Cortex of kidney (tissue), 1 donor: ENCODE measurements around the gene UBL5.
"Not testable (repeated sequence)": the region's sequence is repeated elsewhere in the genome, so short reads cannot be mapped to it uniquely, and the experiment has no call there.

Experiments
- DNase-seq: peaks from one replicate; lab custom pipeline; 2025; lab: John Stamatoyannopoulos, UW

UBL5 gene

GRCh38 chr19:9818175-9818733, 9.5 kb upstream of the UBL5 start:
- DNase-seq = no peak

GRCh38 chr19:9818734-9819595, 8.8 kb upstream of the UBL5 start, which contains the start of gene FBXL12:
FBXL12 (minus strand) TSS chr19:9819079; CDS start chr19:9818813, 266 bp downstream.
- peak; percentile 93 for DNase-seq

- DNase-seq = no peak
Observed at GRCh38 chr19:9819596-9819909, 8.2 kb upstream of the UBL5 start.

DNA sequence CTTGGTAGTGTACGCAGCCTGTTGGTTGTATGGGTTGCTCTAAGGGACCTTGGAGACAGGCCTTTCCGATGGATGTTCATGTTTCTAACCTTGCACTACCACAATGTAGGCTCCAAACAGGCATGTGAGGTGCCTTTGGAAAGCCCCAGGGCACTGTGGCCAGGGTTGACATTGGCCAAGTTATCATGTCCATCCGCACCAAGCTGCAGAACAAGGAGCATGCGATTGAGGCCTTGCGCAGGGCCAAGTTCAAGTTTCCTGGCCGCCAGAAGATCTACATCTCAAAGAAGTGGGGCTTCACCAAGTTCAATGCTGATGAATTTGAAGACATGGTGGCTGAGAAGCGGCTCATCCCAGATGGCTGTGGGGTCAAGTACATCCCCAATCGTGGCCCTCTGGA, 7.7 kb upstream of the UBL5 start:
- not testable (repeated sequence) for DNase-seq

DNA sequence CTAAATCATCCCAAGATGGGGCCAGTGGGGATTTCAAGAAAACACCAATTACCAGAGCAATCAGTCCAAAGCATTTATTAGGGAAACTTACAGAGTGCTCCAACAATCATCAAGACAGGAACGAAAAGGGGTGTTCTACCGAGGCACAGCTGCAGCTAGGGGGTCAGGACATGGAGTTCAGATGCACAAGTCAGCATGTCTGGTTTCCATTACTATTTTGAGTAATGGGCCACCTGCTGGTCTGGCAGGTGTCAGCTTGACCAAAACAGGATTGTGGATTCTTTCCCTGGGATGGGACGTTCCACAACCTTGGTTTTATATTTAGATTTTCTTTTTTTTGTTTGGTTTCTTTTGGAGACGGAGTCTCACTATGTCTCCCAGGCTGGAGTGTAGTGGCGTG, 3.9 kb upstream of the UBL5 start:
- no peak for DNase-seq

- no peak for DNase-seq
Observed at GRCh38 chr19:9828551-9829063, 889 bp downstream of the UBL5 start.

- DNase-seq = no peak
Observed at GRCh38 chr19:9834307-9834725, 6.6 kb downstream of the UBL5 start.

GRCh38 chr19:9834726-9835506, 7.2 kb downstream of the UBL5 start, which contains the start of gene PIN1:
PIN1 (plus strand) TSS chr19:9835318; CDS start chr19:9835345, 27 bp downstream.
- peak; percentile 80 for DNase-seq

- DNase-seq = no peak
Observed at GRCh38 chr19:9835507-9835949, 7.8 kb downstream of the UBL5 start.

DNA sequence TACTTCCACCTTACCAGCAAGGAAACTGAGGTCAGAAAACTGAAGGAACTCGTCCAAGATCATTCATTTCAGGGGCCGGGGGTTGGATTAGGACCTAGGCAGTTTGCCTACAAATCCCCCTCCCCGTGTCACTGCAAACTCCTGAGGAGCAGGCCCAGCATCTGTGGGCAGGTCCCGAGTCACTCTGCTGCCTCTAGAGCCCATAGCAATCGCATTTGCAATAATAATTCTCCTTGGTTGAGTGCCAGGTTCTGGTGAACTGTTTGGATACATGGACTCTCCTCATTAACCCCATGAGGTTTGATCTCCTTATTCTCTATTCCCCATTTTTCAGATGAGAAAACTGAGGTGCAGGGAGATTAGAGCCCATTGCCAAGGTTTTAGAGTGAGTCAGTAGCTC, 8.3 kb downstream of the UBL5 start:
- DNase-seq = no peak

DNA sequence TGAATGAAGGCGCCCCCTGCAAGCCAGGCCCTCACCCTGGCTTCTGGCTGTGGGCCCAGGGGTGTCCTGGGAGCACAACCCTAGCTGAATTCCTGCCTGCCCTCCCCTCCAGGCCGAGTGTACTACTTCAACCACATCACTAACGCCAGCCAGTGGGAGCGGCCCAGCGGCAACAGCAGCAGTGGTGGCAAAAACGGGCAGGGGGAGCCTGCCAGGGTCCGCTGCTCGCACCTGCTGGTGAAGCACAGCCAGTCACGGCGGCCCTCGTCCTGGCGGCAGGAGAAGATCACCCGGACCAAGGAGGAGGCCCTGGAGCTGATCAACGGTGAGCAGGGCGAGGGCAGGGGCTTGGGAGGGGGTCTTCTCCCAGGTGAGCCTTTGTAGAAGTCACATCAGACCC, 10.6 kb downstream of the UBL5 start:
- DNase-seq = no peak

DNA sequence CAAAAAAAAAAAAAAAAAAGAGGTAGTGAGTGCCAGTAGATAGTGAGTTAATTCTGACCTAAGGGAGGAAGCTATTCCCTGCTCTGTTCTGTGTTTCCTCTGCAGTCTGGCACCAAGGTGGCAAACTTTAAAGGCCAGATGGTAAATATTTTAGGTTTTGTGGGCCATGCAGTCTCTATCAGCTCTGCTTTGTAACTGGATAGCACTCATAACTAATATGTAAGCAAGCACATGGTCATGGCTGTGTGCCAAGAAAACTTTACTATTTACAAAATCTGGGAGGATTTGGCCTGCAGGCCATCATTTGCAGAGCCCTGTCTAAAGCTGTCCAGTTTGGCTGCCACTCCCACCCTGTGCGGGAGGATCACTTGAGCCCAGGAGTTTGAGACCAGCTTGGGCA, 11.7 kb downstream of the UBL5 start:
- no peak for DNase-seq

DNA sequence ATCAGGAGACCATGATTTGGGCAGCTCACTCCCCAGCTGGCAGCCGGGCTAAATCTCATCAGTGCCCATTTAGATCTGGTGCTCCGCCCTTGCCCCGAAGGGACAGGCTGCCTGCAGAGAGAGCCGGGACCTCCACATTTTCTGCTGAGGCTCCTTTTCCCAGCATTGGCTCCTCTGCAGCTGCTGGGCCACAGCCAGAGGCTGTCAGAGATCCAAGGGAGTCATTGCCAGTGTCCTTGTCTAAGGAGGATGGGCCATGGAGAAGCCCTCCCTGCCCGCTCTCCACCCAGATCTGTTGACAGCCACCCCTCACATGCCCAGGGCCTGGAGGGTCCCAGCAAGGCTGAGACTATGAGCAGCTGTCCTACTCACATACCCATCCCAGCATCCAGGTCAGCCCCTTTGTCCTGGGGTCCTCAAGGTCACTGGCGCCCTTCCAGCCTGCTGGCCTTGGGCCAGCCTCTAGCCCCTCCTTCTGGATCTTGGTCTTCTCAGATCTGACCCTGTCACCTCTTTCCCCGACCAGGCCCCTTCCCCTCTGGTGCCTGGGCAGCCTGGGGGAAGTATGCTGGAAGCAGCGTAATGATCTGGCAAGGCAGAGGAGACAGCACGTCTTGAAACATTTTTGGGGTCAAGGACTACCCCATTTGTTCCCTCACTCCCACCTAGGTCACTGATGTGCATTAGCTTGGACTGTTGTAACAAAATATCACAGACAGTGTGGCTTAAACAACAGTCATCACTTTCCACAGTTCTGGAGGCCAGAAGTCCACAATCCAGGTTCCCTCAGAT, 15.3 kb downstream of the UBL5 start:
- no peak for DNase-seq

DNA sequence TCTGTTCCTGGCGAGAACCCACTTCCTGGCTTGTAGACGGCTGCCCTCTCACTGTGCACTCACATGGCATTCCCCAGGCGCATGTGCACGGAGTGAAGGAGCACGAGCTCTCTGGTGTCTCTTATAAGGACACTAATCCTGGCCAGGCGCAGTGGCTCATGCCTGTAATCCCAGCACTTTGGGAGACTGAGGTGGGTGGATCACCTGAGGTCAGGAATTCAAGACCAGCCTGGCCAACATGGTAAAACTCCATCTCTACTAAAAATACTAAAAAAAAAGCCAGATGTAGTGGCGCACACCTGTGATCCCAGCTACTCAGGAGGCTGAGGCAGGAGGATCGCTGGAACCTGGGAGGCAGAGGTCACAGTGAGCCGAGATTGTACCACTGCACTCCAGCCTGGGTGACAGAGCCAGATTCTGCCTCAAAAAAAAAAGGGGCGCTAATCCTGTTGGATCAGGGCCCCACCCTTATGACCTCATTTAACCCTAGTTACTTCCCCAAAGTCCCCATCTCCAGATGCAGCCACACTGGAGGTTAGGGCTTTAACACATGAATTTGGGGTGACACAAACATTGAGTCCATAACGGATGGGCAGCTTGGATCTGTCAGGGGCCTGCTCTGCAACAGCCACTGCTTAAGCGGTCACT, 16.0 kb downstream of the UBL5 start:
- not testable (repeated sequence) for DNase-seq

- DNase-seq = no peak
Observed at GRCh38 chr19:9847087-9847671, 19.5 kb downstream of the UBL5 start.

GRCh38 chr19:9848060-9848459, 20.3 kb downstream of the UBL5 start:
- no peak for DNase-seq

DNA sequence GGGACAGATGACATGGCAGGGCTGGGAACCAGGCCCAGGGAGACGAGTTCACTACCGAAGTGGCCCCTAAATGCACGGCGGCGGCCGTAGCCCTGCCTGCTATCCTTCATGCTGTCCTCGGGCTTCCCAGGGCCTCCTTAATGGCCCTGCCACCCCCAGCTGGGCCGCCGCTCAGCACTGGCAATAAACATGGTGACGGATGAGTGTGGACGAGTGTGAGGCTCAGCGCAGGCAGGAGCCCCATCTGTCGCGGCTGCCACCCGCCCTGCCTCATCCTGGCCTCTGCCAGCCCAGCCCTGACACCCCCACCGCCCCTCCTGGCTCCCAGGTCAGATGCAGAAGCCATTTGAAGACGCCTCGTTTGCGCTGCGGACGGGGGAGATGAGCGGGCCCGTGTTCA, 21.0 kb downstream of the UBL5 start:
- DNase-seq = no peak

GRCh38 chr19:9849791-9850190, 22.1 kb downstream of the UBL5 start:
- no peak for DNase-seq

DNA sequence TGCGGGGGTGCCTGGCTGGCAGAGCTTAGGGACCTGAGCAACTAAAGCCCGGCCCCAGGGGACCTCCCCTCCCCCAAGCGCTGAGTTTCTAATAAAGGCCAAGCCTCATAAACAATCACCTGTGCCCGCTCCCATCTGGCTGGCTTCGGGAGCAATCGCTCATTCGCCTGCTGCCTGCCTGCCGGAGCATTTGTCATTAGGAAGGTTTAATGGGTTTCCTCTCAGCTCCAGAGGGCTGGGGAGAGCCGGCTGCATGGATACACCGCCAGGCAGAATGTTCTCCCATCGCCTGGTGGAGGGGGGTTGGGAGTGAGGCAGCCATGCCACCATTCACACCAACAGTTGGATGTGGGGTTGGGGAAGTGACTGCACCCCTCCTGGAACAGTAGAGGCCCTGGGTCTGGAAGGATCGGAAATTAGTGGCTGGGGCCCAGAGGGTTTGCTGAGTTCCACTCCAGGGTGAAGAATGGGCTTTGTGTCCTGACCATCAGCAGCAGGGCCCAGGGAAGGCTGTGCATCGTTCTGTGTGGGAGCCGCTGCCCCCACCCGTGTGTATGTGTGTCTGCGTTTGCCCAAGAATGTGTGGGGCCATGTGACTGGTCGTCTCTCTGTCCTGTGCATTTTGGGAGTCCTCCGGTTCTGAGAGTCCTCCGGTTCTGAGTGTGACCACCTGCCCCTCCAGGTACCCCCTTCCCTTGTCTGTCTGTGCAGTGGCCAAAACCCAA, 22.7 kb downstream of the UBL5 start:
- DNase-seq = no peak

GRCh38 chr19:9854282-9854846, 26.6 kb downstream of the UBL5 start:
- DNase-seq = no peak
